Stimulated activated CD4-positive, alpha-beta T cell treated with anti-CD3 and anti-CD28 coated beads, Interleukin-2, amount 100 ng/mL, for 24 hours (primary cell): ENCODE data around the gene RCVRN.

Source experiments
- DNase-seq, 2 donors: peaks; one replicate each; pipeline ENCODE4 v3.0.0-alpha.2; 2020

Gene RCVRN

DNA sequence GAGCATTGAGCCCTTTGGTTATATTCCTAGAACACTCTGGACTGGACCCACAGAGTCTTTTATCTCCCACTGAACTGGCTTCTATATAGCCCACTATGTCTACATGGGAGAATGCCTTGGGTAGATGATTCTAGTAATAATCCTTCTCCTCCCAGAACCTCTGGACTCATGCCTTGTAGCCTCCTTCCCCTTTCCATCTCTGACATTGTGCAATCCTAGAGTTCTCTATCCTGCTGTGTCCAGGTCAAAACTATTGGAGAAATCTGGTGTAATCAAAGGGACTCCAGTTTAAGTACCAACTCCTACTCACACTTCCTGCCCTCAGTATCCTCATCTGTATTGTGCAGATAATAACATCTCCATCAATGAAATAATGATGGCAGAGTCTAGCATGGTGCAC lies 9.1 kb downstream of the RCVRN start:
- DNase-seq = no peak

DNA sequence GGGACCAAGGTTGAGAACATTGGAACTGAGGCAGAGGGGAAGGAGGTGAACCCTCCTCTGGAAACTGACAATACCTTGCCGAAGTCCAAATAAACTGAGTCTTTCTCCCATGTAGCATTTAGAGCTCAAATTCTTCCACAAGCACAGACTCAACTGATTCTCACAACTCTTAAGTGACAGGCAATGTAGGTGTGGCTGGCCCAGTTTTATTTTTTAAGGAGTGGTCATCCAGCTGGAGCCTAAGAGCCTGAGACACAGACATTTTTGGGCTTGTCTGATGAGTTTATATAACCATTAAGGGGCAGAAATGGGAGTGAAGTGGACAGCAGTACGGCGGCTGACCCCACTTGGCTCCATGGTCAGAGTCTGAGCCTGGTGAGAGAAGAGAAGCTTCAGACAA lies 10.8 kb downstream of the RCVRN start:
- DNase-seq = no peak

DNA sequence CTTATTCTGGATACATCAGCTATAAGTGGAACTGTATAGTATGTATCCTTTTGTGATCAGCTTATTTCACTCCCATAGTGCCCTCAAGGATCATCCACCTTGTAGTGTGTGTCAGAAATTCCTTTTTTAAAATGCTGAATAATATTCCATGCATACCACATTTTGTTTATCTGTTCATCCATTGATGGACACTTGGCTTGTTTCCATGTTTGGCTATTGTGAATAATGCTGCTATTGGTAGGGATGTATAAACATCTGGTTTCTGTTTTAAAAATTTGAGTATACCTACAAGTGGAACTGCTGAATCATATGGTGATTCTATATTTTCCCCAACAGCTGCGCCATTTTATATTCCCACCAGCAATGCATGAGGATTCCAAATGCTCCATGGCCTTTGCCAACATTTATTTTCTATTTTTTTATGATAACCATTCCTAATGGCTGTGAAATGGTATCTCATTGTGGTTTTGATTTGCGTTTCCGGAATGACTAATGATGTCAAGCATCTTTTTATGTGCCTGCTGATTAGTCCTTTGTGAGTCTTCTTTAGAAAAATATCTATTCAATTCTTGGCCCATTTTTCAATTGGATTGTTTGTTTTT lies 11.6 kb downstream of the RCVRN start:
- no peak for DNase-seq

DNA sequence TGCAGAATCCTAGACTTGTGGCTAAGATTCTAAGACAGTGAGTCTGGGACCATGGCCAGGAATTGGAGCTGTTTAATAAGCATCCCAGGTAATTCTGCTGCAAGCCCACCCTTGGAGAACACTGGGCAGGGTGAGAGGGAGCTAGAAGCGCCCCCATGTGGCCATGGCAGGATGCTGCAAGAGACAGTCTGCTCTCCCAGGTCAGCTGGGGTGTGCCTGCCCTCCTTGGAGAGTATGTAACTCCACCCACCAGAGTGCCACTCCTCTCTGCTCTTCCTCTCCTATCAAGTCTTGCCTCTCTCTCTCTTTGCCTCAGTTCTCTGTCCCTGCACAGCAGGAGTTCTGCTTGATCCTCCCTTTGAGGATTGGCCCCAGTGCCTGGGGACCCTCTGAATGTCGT lies 14.9 kb downstream of the RCVRN start:
- DNase-seq = peak in 1 of 2 donors; percentile 17

DNA sequence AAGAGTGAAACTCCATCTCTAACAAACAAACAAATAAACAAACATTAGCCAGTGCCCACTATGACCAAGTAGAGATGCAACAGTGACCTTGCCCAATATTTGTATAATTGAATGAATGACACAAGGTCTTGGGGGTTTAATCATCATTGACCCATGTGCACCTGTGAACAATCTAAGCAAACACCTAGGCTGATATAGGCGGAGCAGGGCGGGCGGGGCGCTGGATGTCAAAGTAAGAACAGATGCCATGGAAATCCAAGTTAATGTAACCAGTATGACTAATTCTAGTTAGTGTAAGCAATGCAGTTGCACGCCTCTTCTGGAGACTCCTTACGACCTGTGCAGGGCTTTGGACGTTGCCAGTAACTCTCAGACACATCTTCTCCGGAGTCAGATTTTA lies 17.6 kb downstream of the RCVRN start:
- no peak for DNase-seq

DNA sequence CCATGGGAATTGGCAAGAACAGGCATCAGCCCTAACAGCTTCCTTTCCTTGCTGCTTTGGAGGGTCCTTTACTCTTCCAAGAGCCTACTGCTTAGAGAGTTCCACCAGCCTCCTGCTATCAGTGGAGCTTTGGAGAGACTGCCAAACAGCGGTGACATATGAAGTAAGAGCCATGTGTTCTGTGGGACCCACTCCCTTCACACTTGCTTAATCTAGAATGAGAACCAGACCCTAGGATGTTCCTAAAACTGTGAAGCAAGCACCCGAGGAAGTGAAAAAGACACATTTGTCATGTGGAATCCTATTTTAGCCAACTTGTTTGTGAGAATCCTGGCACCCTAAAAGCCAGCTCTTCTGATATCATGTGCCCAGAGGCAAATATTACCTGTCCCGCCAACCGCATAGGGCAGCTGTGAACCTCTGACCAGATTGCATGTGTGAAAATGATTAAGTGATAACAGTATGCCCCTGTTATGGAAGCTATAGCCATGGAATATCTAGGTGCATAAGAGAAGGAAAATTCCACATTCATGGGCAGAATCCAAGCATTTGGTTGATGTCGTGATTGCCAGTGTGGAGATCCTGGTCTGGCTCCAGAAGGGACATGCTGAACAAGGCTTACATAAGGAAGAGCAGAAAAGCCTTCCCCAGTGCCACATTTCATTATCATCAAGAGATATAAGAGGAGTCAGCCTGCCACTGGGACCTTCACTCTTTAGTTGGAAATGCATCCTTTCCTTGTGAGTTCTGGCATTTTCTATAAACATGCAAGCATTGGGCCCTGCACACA lies 18.7 kb downstream of the RCVRN start:
- DNase-seq = no peak

DNA sequence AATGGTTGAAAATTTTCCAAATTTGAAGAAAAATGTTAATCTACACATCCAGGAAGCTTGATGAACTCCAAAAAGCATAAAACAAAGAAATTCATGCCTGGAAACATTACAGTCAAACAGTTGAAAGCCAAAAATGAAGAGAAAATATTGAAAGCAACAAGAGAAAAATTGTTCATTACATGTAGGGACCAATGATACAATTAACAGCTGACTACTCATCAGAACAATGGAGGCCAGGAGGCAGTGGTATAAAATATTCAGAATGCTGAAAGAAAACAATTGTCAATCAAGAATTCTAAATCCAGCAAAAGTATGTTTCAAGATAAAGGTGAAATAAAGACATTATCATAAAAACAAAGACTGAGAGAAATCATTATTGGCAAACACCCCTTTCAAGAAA lies 21.6 kb downstream of the RCVRN start:
- no peak for DNase-seq

DNA sequence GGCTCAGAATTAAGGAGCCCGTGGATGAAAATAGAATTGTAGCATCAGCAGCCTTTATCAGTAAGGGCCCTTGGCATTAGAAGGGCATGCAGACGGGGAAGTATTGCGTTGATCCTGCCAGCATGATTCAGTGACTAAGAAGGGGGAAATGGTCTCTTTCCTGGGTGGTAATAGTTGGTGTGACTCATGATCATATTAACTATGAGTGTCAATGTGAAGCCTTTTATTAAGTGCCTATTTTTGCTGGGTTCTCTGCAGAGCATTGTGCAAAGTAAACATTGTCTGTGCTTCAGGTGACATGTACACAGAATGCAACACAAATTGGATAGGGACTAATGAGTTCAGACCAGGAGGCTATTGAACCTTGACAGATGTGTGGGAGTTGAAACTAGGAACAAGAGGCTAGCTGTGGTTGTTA lies 24.5 kb downstream of the RCVRN start:
- DNase-seq = no peak

DNA sequence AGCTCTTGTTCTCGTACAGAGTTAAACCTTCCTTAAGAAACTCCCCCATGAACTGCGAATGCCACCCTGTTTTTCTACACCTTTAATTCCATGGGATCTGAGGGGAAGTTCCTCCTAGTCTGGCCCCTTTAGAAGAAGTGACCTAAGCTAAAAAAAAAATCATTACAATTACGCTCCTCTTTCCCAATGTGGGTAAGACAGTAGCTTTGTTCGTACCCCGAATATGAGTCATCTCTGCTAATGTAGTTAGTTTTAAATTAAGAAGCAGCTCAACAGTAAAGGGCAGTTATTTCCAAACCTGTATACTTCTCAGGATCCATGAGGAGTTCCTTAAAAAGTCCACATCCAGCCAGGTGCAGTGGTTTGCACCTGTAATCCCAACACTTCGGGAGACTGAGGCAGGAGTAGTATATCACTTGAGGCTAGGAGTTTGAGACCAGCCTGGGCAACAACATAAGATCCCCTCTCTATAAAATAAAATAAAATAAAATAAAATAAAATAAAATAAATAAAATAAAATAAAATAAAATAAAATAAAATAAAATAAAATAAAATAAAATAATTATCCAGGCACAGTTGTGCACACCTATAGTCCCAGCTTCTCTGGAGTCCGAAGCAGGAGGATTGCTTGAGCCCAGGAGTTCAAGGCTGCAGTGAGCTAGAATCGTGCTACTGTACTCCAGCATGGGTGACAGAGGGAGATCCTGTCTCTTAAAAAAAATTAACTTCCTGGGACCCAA lies 26.1 kb downstream of the RCVRN start:
- DNase-seq = no peak

DNA sequence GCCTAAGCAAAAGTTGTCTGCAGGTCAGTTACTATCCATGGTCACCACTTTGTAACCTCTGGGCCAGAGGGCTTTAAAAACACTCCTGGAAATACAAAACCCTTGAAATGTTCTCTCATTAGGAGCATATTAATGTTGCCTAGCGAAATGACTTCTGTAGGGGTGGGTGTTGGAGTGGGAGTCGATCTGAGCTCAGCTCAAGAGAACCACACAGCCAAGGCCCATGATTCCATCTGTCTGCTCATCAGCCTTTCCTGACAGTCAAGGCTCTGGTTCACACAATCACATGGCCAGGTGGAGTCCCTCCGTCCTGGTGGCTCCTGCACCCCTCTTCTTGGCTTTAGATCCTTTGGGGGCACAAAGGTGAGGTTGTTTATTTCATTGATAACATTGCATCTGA lies 26.7 kb downstream of the RCVRN start:
- no peak for DNase-seq

DNA sequence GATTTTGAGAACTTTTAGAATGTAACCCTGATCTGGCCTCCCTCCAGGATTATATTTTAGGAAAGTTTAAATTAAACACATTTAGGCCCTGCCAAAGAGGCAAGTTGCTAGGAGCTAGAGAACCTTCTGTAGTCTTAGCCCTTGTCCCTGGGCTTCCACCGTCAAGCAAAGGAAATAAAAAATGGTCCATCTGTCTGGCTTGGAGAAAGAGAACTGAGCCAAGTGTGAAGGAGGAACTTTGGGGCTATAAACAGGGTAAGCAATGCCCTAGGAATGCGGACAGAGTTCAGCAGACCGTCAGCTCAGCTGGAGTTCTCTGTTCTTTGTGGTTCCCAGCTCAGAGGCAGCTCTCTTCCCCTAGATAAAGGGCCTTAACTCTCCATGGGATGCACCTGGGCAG lies 29.6 kb downstream of the RCVRN start:
- DNase-seq = no peak

DNA sequence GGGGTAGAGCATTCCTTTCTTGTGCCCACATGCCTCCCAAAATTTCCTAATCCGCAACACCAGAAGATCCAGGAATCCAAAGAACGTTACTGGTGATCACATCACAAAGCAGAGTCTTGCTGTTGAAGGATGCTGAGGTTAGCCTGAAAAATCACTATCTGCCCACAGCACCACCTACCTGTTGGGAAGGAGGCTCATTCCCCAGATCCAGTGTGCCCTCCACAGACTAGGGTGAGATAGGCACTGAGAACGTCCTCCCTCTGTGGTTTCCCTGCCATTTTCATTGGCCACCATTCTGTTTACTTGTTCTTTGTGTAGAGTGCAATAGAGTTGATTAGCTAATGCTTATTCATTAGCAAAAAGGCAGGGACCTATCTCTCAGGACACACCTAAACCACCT lies 30.3 kb downstream of the RCVRN start:
- no peak for DNase-seq

DNA sequence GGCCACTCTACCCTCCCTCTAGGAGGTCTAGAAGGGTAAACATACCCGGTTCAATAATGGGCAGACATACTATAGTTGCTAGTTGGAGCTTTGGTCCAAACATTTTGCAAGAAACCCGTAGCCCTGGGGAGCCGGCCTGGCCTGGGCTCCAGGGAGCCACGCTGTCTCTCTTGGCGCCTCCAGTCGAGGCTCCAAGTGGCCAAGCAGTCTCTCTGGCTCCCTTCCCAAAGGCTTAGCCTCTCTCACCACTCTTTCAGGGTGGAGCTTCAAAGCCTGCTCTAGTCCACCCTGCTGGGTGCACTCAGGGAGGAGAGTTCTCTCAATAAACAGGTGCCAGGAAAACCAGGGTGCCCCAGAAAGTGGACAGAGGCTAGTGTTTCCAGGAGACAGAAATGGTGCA lies 32.2 kb downstream of the RCVRN start:
- no peak for DNase-seq

DNA sequence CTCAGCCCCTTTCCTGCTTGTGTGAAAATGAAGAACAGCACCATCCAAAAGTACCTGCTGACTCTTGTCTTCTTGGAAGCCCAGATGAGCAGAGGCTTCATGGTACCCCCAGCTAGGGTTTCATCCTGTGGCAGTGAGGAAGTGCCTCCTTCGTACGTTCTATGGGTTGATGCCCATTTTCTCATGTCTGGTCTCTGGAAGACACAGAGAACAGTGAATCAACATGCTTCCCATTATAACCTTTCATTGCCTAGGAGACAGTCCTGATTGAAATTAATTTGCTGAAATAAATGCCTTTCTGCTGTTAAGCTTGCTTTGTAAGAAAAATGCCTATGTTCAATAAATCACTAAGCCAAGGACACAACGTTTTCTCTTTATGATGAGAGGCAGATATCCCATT lies 36.5 kb downstream of the RCVRN start:
- no peak for DNase-seq

DNA sequence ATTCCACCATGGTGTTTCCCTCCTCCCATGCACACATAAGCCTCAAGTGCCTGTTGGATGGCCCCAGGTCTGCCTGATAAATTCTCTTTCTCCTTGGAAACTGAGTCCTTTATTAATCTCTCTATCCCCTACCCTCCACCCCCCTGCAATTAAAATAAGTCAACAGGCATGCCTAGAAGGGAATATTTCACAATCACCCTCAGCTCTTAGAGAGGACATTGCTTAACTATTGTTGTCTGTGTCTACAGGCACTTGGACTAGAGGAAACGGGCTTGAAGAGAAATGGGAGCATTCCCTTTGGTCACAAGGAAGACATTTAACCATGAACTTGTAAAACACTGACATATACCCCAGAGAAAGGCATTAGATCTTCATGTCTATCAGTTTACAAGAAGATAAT lies 39.5 kb downstream of the RCVRN start:
- no peak for DNase-seq

DNA sequence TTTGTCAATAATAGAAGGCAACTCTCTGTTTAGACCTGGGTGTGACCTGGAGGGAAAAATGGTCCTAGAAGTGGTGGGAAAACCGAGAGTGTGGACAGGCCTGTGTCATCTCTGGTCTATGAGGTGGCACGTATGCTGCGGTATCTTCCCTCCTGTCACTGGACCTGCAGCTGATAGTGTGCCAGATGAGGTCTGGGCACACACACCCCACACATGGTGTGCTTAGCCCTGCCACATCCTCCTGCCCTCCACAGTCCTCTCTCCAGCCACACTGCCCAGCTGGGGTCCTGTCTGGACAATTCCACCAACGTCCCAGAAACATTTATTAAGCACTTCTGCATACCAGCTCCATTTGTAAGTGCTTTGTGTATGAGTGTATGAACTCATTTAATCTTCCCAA lies 42.1 kb downstream of the RCVRN start:
- no peak for DNase-seq

DNA sequence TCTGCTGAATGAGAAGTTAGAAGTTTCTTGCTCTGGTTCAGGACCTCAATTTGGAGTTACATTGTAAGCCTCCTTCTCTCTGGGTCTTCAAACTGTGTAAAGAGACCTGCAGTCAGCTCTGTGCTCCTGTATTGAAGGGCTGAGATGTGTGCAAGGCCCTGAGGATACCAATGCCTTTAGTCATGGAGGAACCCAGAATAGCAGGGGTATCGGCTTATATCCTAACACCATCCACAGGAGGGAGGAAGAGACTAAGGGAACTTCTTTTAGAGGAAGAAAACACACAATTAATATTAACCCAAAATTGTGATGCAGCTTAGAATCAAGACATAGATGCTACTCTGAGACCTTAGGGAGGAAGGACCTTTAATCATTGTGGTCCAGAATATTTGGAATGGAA lies 42.9 kb downstream of the RCVRN start:
- DNase-seq = no peak

DNA sequence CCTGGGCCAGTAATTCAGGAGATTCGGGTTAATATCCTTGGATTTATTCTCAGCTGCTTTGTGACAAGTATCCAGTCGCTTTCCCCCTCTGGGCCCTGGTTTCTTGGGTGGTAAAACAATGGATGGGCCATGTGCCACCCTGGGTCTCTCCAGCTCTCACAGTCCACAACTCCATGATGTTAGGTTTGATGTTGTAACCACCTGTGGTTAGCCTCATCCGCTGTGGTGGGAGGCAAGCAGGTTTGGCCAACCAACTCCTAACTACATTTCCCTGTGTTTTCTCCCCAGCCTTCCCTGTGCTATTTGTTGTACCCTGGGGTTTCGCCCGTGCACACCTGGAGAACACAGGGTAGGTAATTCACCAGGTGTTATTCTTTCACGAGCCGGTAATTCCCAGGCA lies 44.2 kb downstream of the RCVRN start:
- no peak for DNase-seq

DNA sequence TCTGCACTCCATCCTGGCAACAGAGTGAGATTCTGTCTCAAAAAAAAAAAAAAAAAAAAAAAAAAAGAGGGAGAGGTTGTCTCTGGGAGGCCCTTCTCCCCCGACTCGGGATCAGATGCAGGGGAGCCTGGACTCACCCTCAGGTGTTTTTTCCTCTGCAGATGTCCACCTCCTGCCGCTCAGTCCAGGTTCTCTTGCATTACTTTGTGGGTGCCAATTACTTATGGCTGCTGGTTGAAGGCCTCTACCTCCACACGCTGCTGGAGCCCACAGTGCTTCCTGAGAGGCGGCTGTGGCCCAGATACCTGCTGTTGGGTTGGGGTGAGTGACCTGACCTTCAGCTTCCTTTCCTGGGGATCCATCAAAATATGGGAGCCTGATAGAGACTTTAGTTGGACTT lies 45.3 kb downstream of the RCVRN start:
- DNase-seq = no peak

DNA sequence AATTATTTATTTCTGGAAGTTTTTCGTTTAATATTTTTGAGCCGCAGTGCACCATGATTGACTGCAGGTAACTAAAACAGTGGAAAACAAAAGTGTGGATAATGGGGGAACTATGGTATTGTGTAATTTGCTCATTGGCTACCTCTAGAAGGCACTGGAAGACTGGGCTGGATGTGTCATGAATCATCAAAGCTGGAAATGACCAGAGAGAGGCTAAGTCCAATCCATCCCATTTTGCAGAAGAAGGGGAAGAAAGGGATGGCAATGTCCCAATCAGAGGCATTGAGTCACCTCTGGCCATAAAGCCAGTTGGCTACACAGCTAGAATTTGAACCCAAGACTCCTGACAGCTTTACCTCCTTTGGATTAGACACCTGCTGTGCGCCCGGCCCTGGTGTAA lies 50.0 kb downstream of the RCVRN start:
- DNase-seq = no peak

DNA sequence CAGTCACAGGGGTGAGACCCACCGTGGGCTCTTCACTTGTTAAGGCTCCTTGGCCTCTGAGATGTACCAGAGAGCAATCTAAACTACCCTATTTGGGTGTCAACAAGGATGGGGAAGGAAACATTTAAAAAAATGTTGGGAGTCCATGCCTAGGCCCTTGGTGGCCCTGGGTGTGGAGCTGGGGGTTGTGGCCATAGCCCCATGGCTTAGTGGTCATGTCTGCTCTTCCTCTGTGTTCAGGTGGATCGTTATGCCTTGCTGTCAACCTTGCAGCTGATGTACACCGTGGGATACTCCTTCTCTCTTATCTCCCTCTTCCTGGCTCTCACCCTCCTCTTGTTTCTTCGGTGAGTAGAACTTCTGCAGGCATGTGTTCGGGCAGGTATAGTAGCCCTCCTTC lies 50.8 kb downstream of the RCVRN start:
- no peak for DNase-seq

DNA sequence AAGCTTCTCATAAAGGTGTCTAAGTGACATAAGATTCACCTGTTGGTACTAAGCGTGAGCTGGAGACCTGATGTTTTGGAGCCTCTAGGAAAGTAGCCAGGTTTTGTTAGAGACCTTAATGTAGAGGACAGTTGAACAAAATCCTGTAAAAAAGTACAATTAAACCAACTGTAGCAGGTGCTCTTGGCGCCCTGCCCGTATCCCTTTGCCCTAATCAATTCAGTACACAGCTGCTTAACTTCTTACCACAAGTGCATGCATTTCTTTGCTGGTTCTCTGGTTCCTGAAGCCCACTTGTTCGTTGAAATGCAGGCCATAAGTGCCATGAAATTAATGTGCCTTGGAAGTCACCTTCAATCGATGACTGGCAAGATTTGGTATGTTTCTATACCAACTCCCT lies 54.9 kb downstream of the RCVRN start:
- DNase-seq = no peak
